Ishikawa (cell line): ENCODE data around the gene PSD4.

Experiments used
- CEBPB ChIP-seq: IDR thresholded peaks from 2 replicates; pipeline ENCODE4 v1.6.1; 2012
- CREB1 ChIP-seq: IDR thresholded peaks from 2 replicates; pipeline ENCODE4 v1.6.1; 2012; ENCODE audit warnings: low read depth
- EGR1 ChIP-seq: IDR thresholded peaks from 2 replicates; pipeline ENCODE4 v1.6.1; 2012
- EP300 ChIP-seq: IDR thresholded peaks from 2 replicates; pipeline ENCODE4 v1.6.1; 2012; ENCODE audit warnings: borderline replicate concordance
- FOXM1 ChIP-seq: IDR thresholded peaks from 2 replicates; pipeline ENCODE4 v1.6.1; 2012; ENCODE audit warnings: low read depth, borderline replicate concordance
- NFIC ChIP-seq: IDR thresholded peaks from 2 replicates; pipeline ENCODE4 v1.6.1; 2012
- RAD21 ChIP-seq: IDR thresholded peaks from 2 replicates; pipeline ENCODE4 v1.6.1; 2012; ENCODE audit warnings: low read depth
- TAF1 ChIP-seq: IDR thresholded peaks from 2 replicates; pipeline ENCODE4 v1.6.1; 2012; ENCODE audit warnings: low read depth, mild to moderate bottlenecking
- TCF12 ChIP-seq: IDR thresholded peaks from 2 replicates; pipeline ENCODE4 v1.6.1; 2012; ENCODE audit warnings: low read depth
- TEAD4 ChIP-seq: IDR thresholded peaks from 2 replicates; pipeline ENCODE4 v1.6.1; 2012
- USF1 ChIP-seq: IDR thresholded peaks from 2 replicates; pipeline ENCODE4 v1.6.1; 2012
- YY1 ChIP-seq: IDR thresholded peaks from 2 replicates; pipeline ENCODE4 v1.6.1; 2012; ENCODE audit warnings: low read depth
- ZBTB7A ChIP-seq: IDR thresholded peaks from 2 replicates; pipeline ENCODE4 v1.6.1; 2012; ENCODE audit warnings: low read depth
- TF ChIP-seq, protein P1 (sequence below): IDR thresholded peaks from 2 replicates; pipeline ENCODE4 v1.6.1; 2012
- TF ChIP-seq, protein P2 (sequence below): IDR thresholded peaks from 2 replicates; pipeline ENCODE4 v1.6.1; 2012; ENCODE audit warnings: low read depth, mild to moderate bottlenecking

PSD4 gene

DNA sequence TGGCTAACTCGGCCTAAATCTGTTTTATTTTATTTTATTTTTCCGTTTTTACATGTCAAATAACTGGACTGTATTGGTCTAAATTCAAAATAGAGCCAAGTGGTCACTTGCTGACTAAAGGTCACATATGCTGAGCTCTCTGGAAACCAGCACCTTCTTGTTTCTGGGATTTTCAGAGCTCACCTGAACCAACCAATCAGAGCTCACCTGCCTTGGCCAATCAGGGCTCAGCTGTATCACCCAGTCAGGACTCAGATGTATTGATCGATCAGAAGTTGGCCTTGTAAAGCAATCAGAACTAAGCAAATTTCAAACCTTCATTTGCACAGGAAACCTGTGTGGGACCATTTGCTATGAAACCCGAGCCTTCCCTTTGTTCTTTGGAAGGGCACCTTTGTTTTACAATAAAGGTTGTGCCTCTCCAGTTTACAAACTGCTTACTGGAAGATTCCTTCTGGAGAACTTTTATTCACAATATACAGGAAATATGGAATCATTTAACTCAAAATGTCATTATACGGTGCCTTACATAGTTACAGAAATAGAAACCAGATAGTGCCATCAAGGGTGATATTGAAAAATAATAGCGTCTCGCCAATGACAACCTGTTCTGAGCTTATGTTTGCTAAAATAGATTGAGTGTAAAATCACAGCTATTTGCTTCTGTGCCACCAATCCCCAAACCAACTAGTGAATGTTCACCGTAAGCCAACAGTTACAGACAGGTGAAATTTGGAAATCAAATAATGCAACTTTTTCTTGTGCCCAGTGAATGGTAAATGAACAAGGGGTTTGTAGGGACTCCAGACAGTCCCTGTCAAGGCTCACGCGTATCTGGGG is 17.3 kb upstream of the PSD4 start:
- TF ChIP-seq YY1 (no peak), USF1 (0 out of 2 replicates have a peak, but pooled peaks have one; percentile 1), ZBTB7A (no peak), CEBPB (no peak)

DNA sequence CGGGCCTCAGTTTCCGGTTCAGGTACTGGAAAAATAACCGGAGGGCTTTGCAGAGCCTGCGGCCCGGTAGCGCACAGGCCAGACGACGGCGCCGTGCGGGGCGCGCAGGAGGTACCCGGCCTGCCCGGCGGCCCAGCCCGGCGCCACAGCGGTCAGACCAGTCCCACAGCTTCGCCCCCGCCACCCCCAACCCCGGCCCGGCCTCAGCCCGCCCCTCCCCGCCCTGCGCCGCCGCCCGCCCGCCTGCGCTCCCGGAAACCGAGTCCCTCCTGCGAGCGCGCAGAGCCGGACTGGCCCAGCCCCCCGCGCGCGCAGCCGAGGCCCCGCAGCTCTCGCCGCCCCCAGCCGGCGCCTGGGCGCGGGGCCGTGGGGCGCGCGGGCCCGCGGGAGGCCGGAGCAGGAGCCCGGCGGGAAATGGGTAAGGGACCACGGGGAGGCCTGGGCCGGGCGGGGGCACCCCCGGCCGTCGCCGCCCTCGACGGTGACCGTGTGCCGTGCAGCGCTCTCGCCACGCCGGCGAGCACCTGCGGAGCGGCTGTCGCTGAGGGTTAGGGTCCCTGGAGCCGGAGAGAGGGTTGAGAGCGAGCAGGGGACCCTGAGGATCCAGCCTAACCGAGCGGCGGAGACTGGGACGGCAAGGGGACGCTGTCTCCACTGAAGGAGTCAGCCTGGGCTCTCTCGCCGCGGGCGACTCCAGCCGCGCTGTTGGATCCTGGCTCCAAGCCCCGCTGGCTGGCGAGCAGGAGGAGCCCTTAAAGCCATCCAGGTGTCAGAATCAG is 16.5 kb upstream of the PSD4 start:
- peak; percentile 43; the same call in 1 of the 2 replicates for TF ChIP-seq TAF1
- TF ChIP-seq RAD21: no peak
- no peak for TF ChIP-seq ZBTB7A
- TF ChIP-seq TEAD4: no peak
- TF ChIP-seq EGR1: peak; percentile 85
- 0 out of 2 replicates have a peak, but pooled peaks have one; percentile 0 for TF ChIP-seq USF1
- peak; percentile 22 for TF ChIP-seq YY1
- TF ChIP-seq TCF12: peak; percentile 39
- no peak for TF ChIP-seq CREB1
- TF ChIP-seq, protein P1, sequence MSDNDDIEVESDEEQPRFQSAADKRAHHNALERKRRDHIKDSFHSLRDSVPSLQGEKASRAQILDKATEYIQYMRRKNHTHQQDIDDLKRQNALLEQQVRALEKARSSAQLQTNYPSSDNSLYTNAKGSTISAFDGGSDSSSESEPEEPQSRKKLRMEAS: peak; percentile 40
- no peak for TF ChIP-seq CEBPB
- TF ChIP-seq, protein P2, sequence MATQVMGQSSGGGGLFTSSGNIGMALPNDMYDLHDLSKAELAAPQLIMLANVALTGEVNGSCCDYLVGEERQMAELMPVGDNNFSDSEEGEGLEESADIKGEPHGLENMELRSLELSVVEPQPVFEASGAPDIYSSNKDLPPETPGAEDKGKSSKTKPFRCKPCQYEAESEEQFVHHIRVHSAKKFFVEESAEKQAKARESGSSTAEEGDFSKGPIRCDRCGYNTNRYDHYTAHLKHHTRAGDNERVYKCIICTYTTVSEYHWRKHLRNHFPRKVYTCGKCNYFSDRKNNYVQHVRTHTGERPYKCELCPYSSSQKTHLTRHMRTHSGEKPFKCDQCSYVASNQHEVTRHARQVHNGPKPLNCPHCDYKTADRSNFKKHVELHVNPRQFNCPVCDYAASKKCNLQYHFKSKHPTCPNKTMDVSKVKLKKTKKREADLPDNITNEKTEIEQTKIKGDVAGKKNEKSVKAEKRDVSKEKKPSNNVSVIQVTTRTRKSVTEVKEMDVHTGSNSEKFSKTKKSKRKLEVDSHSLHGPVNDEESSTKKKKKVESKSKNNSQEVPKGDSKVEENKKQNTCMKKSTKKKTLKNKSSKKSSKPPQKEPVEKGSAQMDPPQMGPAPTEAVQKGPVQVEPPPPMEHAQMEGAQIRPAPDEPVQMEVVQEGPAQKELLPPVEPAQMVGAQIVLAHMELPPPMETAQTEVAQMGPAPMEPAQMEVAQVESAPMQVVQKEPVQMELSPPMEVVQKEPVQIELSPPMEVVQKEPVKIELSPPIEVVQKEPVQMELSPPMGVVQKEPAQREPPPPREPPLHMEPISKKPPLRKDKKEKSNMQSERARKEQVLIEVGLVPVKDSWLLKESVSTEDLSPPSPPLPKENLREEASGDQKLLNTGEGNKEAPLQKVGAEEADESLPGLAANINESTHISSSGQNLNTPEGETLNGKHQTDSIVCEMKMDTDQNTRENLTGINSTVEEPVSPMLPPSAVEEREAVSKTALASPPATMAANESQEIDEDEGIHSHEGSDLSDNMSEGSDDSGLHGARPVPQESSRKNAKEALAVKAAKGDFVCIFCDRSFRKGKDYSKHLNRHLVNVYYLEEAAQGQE: 0 out of 2 replicates have a peak, but pooled peaks have one; percentile 6
- TF ChIP-seq EP300: no peak
- TF ChIP-seq FOXM1: no peak
- TF ChIP-seq NFIC: peak; percentile 83

DNA sequence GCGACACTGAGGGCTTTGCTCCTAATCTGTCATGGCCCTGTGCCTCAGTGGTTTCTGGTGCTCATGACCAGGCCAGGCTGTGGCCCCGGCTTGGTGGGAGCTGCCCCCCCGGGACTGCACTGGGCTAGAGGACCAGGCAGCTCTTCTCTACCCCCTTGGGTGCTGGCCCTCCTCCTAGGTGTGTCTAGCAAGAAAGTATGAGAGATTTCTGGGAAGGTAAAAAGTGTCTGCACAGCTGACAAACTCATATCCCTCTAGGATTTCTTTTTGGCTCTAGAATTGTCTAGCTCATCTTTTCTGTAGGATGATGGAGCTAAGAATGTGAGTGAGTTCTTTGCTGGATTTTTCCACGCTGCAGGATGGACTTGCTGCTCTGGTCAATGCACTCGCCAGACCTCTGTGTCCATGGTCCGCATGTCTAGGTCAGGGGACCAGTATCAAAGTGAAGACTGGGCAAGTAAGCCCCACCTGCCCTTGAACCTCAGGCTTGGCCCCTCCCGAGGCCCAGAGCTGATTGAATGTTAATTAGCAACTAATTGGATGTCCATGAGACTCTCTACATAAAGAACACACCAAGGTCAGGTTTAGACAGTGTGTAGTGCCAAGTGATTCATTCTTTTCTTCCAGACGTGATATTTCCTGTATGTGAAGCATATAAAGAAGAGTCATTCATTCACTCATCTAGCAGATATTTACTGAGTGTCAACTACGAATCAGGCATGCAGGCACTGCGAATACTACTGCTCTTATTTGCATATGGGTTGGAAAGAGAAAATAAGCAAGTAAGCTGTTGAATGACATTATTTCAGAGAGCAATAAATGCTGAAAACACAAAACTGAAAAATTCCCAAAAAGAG is 15.6 kb upstream of the PSD4 start:
- no peak for TF ChIP-seq TCF12
- no peak for TF ChIP-seq CREB1
- no peak for TF ChIP-seq EGR1
- no peak for TF ChIP-seq USF1
- no peak for TF ChIP-seq TAF1
- no peak for TF ChIP-seq NFIC
- TF ChIP-seq FOXM1: no peak
- TF ChIP-seq YY1: no peak
- TF ChIP-seq EP300: no peak
- TF ChIP-seq ZBTB7A: no peak
- no peak for TF ChIP-seq CEBPB
- TF ChIP-seq, protein P2: no peak
- no peak for TF ChIP-seq RAD21
- TF ChIP-seq, protein P1: no peak
- TF ChIP-seq TEAD4: no peak

GRCh38 chr2:113158884-113159553 is 14.8 kb upstream of the PSD4 start:
- no peak for TF ChIP-seq EP300
- no peak for TF ChIP-seq EGR1
- peak; percentile 62 for TF ChIP-seq USF1
- TF ChIP-seq TEAD4: peak; percentile 63; the same call in 1 of the 2 replicates
